Lung (tissue), 12 donors: ENCODE measurements around the gene ILRUN. TPM values are rescaled to one million over a fixed set of nuclear protein-coding genes. Genes with fewer than 3 reads are reported as not detected.

ENCODE experiments used
- ATAC-seq: fragments of 200-7000 bp; cut with Tn5 transposase; one replicate; pipeline ENCODE4 v1.9.1; 2020; ENCODE audit warnings: moderate number of reproducible peaks; ENCODE audit not compliant: insufficient read depth, low FRiP score
- DNase-seq, 3 donors: peaks; one replicate each; pipeline ENCODE4 v3.0.0-alpha.2; 2013 to 2017
- H3K27ac ChIP-seq, 2 donors: one replicate each; pipeline ENCODE4 v1.5.1; 2013; ENCODE audit warnings: mild to moderate bottlenecking in 2 of 2, moderate library complexity in 2 of 2, control low read depth in 1 of 2, inconsistent platforms in 1 of 2, low read depth in 1 of 2, low read length in 1 of 2
- H3K27me3 ChIP-seq, 3 donors: one replicate each; pipeline ENCODE4 v1.5.1; 2013; ENCODE audit warnings: low read length in 2 of 3; ENCODE audit not compliant: control insufficient read depth in 3 of 3, insufficient read depth in 3 of 3
- H3K36me3 ChIP-seq, 4 donors: one replicate each; pipeline ENCODE4 v1.5.1; 2013; ENCODE audit warnings: low read length in 4 of 4, mild to moderate bottlenecking in 1 of 4, moderate library complexity in 1 of 4; ENCODE audit not compliant: control insufficient read depth in 4 of 4, insufficient read depth in 4 of 4
- H3K4me1 ChIP-seq, 5 donors: one replicate each; pipeline ENCODE4 v1.5.1; 2013; ENCODE audit warnings: low read length in 5 of 5, mild to moderate bottlenecking in 2 of 5, moderate library complexity in 1 of 5; ENCODE audit not compliant: control insufficient read depth in 5 of 5, insufficient read depth in 5 of 5
- H3K4me3 ChIP-seq: one replicate; pipeline ENCODE4 v1.5.1; 2013; ENCODE audit warnings: mild to moderate bottlenecking, control low read depth, moderate library complexity
- H3K9ac ChIP-seq, 2 donors: one replicate each; pipeline ENCODE4 v1.5.1; 2013; ENCODE audit warnings: low read length in 2 of 2, control low read depth in 1 of 2; ENCODE audit not compliant: insufficient read depth in 1 of 2
- H3K9me3 ChIP-seq, 4 donors: one replicate each; pipeline ENCODE4 v1.5.1; 2013; ENCODE audit warnings: low read length in 3 of 4, mild to moderate bottlenecking in 1 of 4, moderate library complexity in 1 of 4; ENCODE audit not compliant: control insufficient read depth in 4 of 4, insufficient read depth in 3 of 4
- CTCF ChIP-seq: IDR thresholded peaks from 2 replicates; pipeline ENCODE4 v1.5.1; 2012; ENCODE audit warnings: mild to moderate bottlenecking; ENCODE audit errors: control extremely low read depth, extremely low read depth
- WGBS, 2 donors: extraction: QIAGEN DNeasy Blood & Tissue Kit; methylation state at CpG; one replicate each; pipeline ENCODE4 v1.1.7; 2013; 5-methylcytosine and 5-hydroxymethylcytosine counted together
- polyA plus RNA-seq, 2 donors: library from polyadenylated mRNA; stranded (reverse); fragments of 200-250 nt; gene quantifications; one replicate each; pipeline ENCODE4 v1.2.1, GENCODE V29; 2013
- total RNA-seq, 2 donors: library from RNA; depleted of rRNA in 1 of 2; stranded (reverse); fragments of >200 nt in 1 of 2; gene quantifications; one replicate each; pipeline ENCODE4 v1.2.1, GENCODE V29; 2014 to 2021
- donor health status: control.
- donor health status: control.
- donor health status: Bipolar disorder and iron deficiency.
- donor health status: healthy.
- donor health status: DM: yes; HTN: yes; CAD: no.

ILRUN gene
- total and polyA plus RNA-seq, 4 donors: 51.9 to 70.1 (median 56.0) TPM

- 94% methylated on average over 5 of the region's 5 CpGs for WGBS, 2 donors
- Histone ChIP-seq H3K9ac (no peak overlapping the region), H3K9me3 (no peaks in the 10 kb centered on the region), H3K4me1 (peaks cover 0 to 3% (median 0%) of the 10 kb centered on the region in 5 donors), H3K27me3 (no peaks in the 10 kb centered on the region), H3K36me3 (no peaks in the 10 kb centered on the region), H3K4me3 (no peak overlapping the region), H3K27ac (no peak overlapping the region)
- no peak for TF ChIP-seq CTCF
- ATAC-seq (no peak), DNase-seq (no peak)
These were observed 35.0 kb upstream of the ILRUN start for GRCh38 chr6:34731393-34732060.

- no peak for DNase-seq
- H3K9me3 ChIP-seq: no peaks in the 10 kb centered on the region
- no peaks in the 10 kb centered on the region for H3K27me3 ChIP-seq
- TF ChIP-seq CTCF: no peak
- H3K9ac ChIP-seq: no peak overlapping the region
- H3K36me3 ChIP-seq: no peaks in the 10 kb centered on the region
- WGBS, 2 donors: 78 to 81% methylated on average over 4 of the region's 4 CpGs
- no peak overlapping the region for H3K27ac ChIP-seq
- ATAC-seq: no peak
- H3K4me1 ChIP-seq: peaks cover 0 to 3% (median 0%) of the 10 kb centered on the region in 5 donors
- H3K4me3 ChIP-seq: no peak overlapping the region
These were observed 33.3 kb upstream of the ILRUN start for GRCh38 chr6:34729631-34730470.

GRCh38 chr6:34726055-34726454 is 29.5 kb upstream of the ILRUN start:
- WGBS, 2 donors: 74 to 100% methylated on average over 1 of the region's 1 CpG
- Histone ChIP-seq H3K4me3 (no peak overlapping the region), H3K27ac (no peak overlapping the region), H3K9me3 (no peaks in the 10 kb centered on the region), H3K27me3 (no peaks in the 10 kb centered on the region), H3K36me3 (no peaks in the 10 kb centered on the region), H3K9ac (no peak overlapping the region), H3K4me1 (peaks cover 0 to 3% (median 0%) of the 10 kb centered on the region in 5 donors)
- TF ChIP-seq CTCF: no peak
- no peak for DNase-seq
- no peak for ATAC-seq
